ENCODE measurements around the gene TMEM50B.
A peak's percentile ranks its signal among the peaks of the same experiment; 100 is the strongest.
"Not testable (repeated sequence)": the region's sequence is repeated elsewhere in the genome, so short reads cannot be mapped to it uniquely, and the experiment has no call there.

Gene TMEM50B

GRCh38 chr21:33421713-33422393 is 57.9 kb downstream of the TMEM50B start:
- Histone ChIP-seq H3K9me3 (ENCODE audit: insufficient read depth, low read depth, low read length) (no peaks in the 10 kb centered on the region), H3K27me3 (ENCODE audit: insufficient read depth, low read length) (no peaks in the 10 kb centered on the region), H3K9ac (ENCODE audit: low read depth, low read length) (no peak overlapping the region), H3K27ac (ENCODE audit: low read length) (no peak overlapping the region), H3K4me3 (ENCODE audit: low read length) (no peak overlapping the region), H3K4me1 (ENCODE audit: insufficient read depth, low read length) (peaks cover 7% of the 10 kb centered on the region; the same call in 1 of the 2 replicates), H3K36me3 (ENCODE audit: insufficient read depth, low read depth, low read length) (peaks cover 51% of the 10 kb centered on the region)

DNA sequence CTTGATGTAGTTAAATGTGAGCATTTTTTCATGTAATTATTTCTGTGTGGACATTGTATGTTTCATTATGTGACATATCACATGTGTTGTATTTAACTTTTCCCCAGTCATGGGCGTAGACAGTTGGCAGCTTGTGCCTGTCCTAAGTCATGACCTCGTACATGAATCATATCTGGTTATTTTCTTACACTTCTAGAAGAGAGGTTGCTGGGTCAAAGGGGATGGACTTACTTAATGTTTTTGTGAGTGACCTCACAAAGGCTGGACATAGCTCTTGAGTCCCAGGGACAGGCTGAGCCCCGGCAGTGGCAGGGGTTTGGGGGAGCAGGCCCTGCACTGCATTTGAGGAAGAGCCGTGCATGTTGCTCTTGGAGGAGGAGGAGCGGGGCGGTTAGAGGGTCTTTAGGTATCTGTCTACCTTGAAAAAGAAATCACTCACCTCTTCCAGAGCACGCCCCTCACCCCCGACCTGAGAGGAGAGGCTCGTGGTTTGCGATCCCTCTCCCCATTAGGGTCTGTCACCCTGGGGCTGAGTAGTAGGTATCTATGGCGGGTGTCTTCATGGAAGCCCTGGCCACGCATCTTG is 60.1 kb downstream of the TMEM50B start:
- Histone ChIP-seq H3K4me1 (ENCODE audit: insufficient read depth, low read length) (peaks cover 7% of the 10 kb centered on the region; the same call in 1 of the 2 replicates), H3K27me3 (ENCODE audit: insufficient read depth, low read length) (no peaks in the 10 kb centered on the region), H3K9me3 (ENCODE audit: insufficient read depth, low read depth, low read length) (no peaks in the 10 kb centered on the region), H3K4me3 (ENCODE audit: low read length) (no peak overlapping the region), H3K27ac (ENCODE audit: low read length) (no peak overlapping the region), H3K9ac (ENCODE audit: low read depth, low read length) (no peak overlapping the region), H3K36me3 (ENCODE audit: insufficient read depth, low read depth, low read length) (peaks cover 56% of the 10 kb centered on the region)

DNA sequence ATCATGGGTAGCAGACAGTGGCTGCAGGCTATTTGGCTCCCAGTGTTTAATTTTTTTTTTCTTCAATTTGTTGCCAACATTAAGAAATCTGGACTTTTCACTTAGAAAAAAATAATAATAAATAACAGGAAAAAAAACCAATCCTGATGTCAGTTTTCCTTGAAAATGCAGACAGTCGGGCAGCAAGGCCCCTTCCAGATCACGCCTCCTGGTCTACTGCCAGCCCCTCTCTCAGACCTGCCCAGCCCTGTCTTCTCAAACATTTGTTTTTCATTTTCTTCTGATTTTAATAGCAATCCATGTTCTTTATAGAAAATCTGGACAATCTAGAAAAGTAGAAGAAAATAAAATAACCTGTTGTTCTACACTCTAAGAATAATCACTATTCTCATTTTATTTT is 61.1 kb downstream of the TMEM50B start:
- Histone ChIP-seq H3K9me3 (ENCODE audit: insufficient read depth, low read depth, low read length) (no peaks in the 10 kb centered on the region), H3K9ac (ENCODE audit: low read depth, low read length) (no peak overlapping the region), H3K4me3 (ENCODE audit: low read length) (no peak overlapping the region), H3K27me3 (ENCODE audit: insufficient read depth, low read length) (no peaks in the 10 kb centered on the region), H3K27ac (ENCODE audit: low read length) (no peak overlapping the region), H3K4me1 (ENCODE audit: insufficient read depth, low read length) (peaks cover 10% of the 10 kb centered on the region), H3K36me3 (ENCODE audit: insufficient read depth, low read depth, low read length) (peaks cover 49% of the 10 kb centered on the region)

DNA sequence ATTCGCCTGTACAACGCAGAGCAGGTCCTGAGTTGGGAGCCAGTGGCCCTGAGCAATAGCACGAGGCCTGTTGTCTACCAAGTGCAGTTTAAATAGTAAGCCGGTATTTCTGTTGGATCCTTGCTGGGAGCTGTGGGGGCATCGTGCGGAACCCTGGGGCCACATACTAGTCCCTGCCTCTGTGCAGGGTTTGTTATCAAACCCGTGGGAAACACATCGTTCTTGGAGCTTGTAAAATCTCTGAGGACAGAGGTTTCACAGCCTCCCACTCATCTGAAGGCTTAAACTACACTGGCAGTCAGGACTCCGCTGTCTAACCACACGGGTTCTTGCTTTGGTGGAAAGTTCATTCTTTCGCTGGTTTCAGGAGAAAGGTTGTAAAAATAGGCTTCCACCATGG is 64.8 kb downstream of the TMEM50B start:
- Histone ChIP-seq H3K27ac (ENCODE audit: low read length) (no peak overlapping the region), H3K4me3 (ENCODE audit: low read length) (no peak overlapping the region), H3K9ac (ENCODE audit: low read depth, low read length) (no peak overlapping the region), H3K36me3 (ENCODE audit: insufficient read depth, low read depth, low read length) (peaks cover 46% of the 10 kb centered on the region), H3K27me3 (ENCODE audit: insufficient read depth, low read length) (no peaks in the 10 kb centered on the region), H3K4me1 (ENCODE audit: insufficient read depth, low read length) (peaks cover 11% of the 10 kb centered on the region), H3K9me3 (ENCODE audit: insufficient read depth, low read depth, low read length) (no peaks in the 10 kb centered on the region)

- Histone ChIP-seq H3K27ac (ENCODE audit: low read length) (no peak overlapping the region), H3K4me1 (ENCODE audit: insufficient read depth, low read length) (peaks cover 11% of the 10 kb centered on the region)
Measured at GRCh38 chr21:33414068-33414467, 65.7 kb downstream of the TMEM50B start.

DNA sequence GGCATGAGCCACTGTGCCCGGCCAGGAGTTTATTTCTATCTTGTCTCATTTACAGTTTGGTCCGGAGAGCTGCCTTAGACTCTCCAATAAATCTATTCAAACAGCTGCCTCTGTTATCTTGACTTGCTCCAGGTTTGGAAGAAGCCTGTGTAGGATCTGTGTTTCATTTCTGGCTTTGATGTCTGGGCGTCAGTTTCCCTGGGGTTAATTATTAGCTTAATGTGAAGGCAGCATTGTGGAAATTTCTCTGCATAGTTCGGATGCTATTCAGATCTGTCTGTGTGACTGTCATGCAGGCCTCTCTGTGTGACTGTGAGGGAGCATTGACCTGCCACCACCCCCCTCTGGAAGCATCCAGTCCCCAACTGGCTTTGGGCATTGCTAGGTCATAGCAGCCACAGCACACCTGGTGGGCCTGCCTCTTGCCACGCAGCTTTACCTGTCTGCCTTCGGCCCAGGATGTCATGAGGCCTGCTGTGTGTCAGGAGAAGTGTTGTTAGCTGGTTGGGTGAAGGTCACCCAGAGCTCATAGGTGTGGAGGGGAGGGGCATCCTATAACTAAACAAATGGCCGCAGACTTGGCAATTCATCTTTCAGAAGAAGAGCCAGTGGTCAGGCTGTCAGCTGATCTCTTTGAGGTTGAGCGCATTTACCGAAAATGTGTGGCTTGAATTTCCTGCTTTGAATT is 66.8 kb downstream of the TMEM50B start:
- peaks cover 37% of the 10 kb centered on the region for H3K36me3 ChIP-seq (ENCODE audit: insufficient read depth, low read depth, low read length)
- H3K9ac ChIP-seq (ENCODE audit: low read depth, low read length): no peak overlapping the region
- no peaks in the 10 kb centered on the region for H3K9me3 ChIP-seq (ENCODE audit: insufficient read depth, low read depth, low read length)
- no peak overlapping the region for H3K4me3 ChIP-seq (ENCODE audit: low read length)
- H3K27ac ChIP-seq (ENCODE audit: low read length): no peak overlapping the region
- H3K4me1 ChIP-seq (ENCODE audit: insufficient read depth, low read length): peaks cover 11% of the 10 kb centered on the region
- H3K27me3 ChIP-seq (ENCODE audit: insufficient read depth, low read length): no peaks in the 10 kb centered on the region

More at GRCh38 chr21:33414068-33414467, 65.7 kb downstream of the TMEM50B start:
- Histone ChIP-seq H3K9me3 (ENCODE audit: insufficient read depth, low read depth, low read length) (no peaks in the 10 kb centered on the region), H3K27me3 (ENCODE audit: insufficient read depth, low read length) (no peaks in the 10 kb centered on the region), H3K4me3 (ENCODE audit: low read length) (no peak overlapping the region), H3K9ac (ENCODE audit: low read depth, low read length) (no peak overlapping the region), H3K36me3 (ENCODE audit: insufficient read depth, low read depth, low read length) (peaks cover 41% of the 10 kb centered on the region)

GRCh38 chr21:33412439-33412831 is 67.3 kb downstream of the TMEM50B start:
- not testable (repeated sequence) for H3K27me3 ChIP-seq (ENCODE audit: insufficient read depth, low read length); H3K4me3 ChIP-seq (ENCODE audit: low read length); H3K9me3 ChIP-seq (ENCODE audit: insufficient read depth, low read depth, low read length); H3K9ac ChIP-seq (ENCODE audit: low read depth, low read length); H3K27ac ChIP-seq (ENCODE audit: low read length)
- H3K36me3 ChIP-seq (ENCODE audit: insufficient read depth, low read depth, low read length): peaks cover 34% of the 10 kb centered on the region
- peaks cover 11% of the 10 kb centered on the region for H3K4me1 ChIP-seq (ENCODE audit: insufficient read depth, low read length)

GRCh38 chr21:33411949-33412430 is 67.8 kb downstream of the TMEM50B start:
- Histone ChIP-seq H3K4me1 (ENCODE audit: insufficient read depth, low read length) (peaks cover 11% of the 10 kb centered on the region), H3K36me3 (ENCODE audit: insufficient read depth, low read depth, low read length) (peaks cover 29% of the 10 kb centered on the region), H3K9ac (ENCODE audit: low read depth, low read length) (no peak overlapping the region), H3K9me3 (ENCODE audit: insufficient read depth, low read depth, low read length) (no peaks in the 10 kb centered on the region), H3K27me3 (ENCODE audit: insufficient read depth, low read length) (no peaks in the 10 kb centered on the region), H3K27ac (ENCODE audit: low read length) (no peak overlapping the region), H3K4me3 (ENCODE audit: low read length) (no peak overlapping the region)

- no peaks in the 10 kb centered on the region for H3K4me1 ChIP-seq (ENCODE audit: insufficient read depth, low read length)
- no peak overlapping the region for H3K27ac ChIP-seq (ENCODE audit: low read length)
- H3K27me3 ChIP-seq (ENCODE audit: insufficient read depth, low read length): no peaks in the 10 kb centered on the region
- H3K9ac ChIP-seq (ENCODE audit: low read depth, low read length): no peak overlapping the region
- 0 out of 2 replicates have a peak, but pooled peaks cover 4% of the 10 kb centered on the region for H3K36me3 ChIP-seq (ENCODE audit: insufficient read depth, low read depth, low read length)
- H3K9me3 ChIP-seq (ENCODE audit: insufficient read depth, low read depth, low read length): no peaks in the 10 kb centered on the region
- no peak overlapping the region for H3K4me3 ChIP-seq (ENCODE audit: low read length)
Measured at GRCh38 chr21:33406493-33406892, 73.3 kb downstream of the TMEM50B start.

- Histone ChIP-seq H3K4me1 (ENCODE audit: insufficient read depth, low read length) (no peaks in the 10 kb centered on the region), H3K9ac (ENCODE audit: low read depth, low read length) (peak overlapping the region; percentile 79), H3K27ac (ENCODE audit: low read length) (no peak overlapping the region), H3K4me3 (ENCODE audit: low read length) (peak overlapping the region; percentile 65), H3K9me3 (ENCODE audit: insufficient read depth, low read depth, low read length) (no peaks in the 10 kb centered on the region), H3K27me3 (ENCODE audit: insufficient read depth, low read length) (no peaks in the 10 kb centered on the region), H3K36me3 (ENCODE audit: insufficient read depth, low read depth, low read length) (no peaks in the 10 kb centered on the region)
Measured at GRCh38 chr21:33403786-33404585, 75.8 kb downstream of the TMEM50B start.

DNA sequence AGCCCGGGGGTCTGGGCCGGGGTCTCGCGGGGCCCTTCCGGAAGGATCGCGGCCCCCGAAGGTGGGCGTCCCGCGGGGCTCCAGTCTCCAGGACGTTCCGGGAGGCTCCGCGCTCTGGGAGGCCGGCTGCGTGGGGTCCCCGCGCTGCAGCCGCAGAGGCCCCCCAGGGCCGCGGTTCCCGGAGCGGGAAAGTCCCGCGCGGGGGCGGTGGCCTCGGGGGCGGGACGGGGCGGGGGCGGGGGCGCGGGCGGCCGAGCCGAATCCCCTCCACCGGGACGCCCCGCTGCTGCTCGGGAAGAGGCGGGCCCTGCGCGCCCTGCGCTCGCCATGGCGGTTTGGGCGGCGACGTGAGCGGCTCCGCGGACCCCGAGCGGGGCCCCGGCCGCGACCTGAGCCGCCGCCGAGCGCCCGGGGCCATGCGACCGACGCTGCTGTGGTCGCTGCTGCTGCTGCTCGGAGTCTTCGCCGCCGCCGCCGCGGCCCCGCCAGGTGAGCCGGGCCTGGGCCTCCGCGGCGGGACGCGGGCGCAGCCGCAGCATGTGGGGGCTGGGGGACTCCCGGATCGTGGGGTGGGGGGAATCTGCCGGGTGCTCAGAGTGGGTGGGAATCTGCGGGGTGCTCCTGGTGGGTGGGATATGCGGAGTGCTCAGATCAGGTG is 76.5 kb downstream of the TMEM50B start, which contains the start of gene IFNGR2:
TSS of gene IFNGR2 (plus strand) at position 286 of the 658 bp plus-strand sequence. CDS start at position 417, 131 bp downstream.
- Histone ChIP-seq H3K36me3 (ENCODE audit: insufficient read depth, low read depth, low read length) (no peaks in the 10 kb centered on the region), H3K27me3 (ENCODE audit: insufficient read depth, low read length) (no peaks in the 10 kb centered on the region), H3K9me3 (ENCODE audit: insufficient read depth, low read depth, low read length) (no peaks in the 10 kb centered on the region), H3K4me3 (ENCODE audit: low read length) (peak within 1 kb of the TSS; percentile 65), H3K9ac (ENCODE audit: low read depth, low read length) (peak within 1 kb of the TSS; percentile 79), H3K4me1 (ENCODE audit: insufficient read depth, low read length) (no peaks in the 10 kb centered on the region), H3K27ac (ENCODE audit: low read length) (no peak within 1 kb of the TSS)
